Measurements from ENCODE around the gene PRKCA.

Gene PRKCA

GRCh38 chr17:66687570-66688284 is 385.3 kb downstream of the PRKCA start:
- Histone ChIP-seq H3K4me1 (ENCODE audit: low read length) (no peaks in the 10 kb centered on the region), H4K20me1 (ENCODE audit: insufficient read depth, low read length) (no peaks in the 10 kb centered on the region), H3K4me3 (ENCODE audit: low read length) (no peak overlapping the region), H2AFZ (ENCODE audit: low read depth, low read length) (no peak overlapping the region), H3K27me3 (ENCODE audit: low read depth, low read length) (peaks cover 7% of the 10 kb centered on the region), H3K9ac (ENCODE audit: low read length) (no peak overlapping the region), H3K4me2 (ENCODE audit: low read length) (no peak overlapping the region), H3K79me2 (ENCODE audit: low read length) (no peaks in the 10 kb centered on the region), H3K27ac (ENCODE audit: low read length) (no peak overlapping the region), H3K9me3 (ENCODE audit: insufficient read depth, low read length) (no peaks in the 10 kb centered on the region), H3K36me3 (replicated peaks; ENCODE audit: low read depth, low read length) (no peaks in the 10 kb centered on the region)
- TF ChIP-seq EZH2phosphoT487 (IDR thresholded peaks at IDR 0.05; ENCODE audit: low read depth): no peak
- TF ChIP-seq CTCF (IDR thresholded peaks at IDR 0.05; ENCODE audit: low read depth, low read length): no peak

DNA sequence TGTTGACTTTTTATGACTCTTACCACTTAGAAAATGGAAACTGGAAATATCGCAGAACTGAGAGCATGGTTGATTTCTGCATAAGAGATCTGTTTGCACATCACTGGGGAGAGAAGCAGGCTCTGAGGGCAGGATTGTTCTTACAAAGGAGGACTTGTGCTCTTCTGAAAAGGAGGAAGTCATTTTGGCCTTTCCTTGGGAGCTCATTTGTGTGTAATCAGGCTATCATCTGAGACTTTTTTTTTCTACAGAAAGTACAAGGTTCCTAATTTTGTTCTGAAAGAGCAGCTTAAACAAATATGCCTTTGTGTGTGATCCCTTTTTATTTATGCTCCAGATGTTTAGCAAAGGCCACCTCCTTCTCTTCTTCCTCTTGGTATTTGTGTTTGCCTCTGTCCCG is 386.8 kb downstream of the PRKCA start:
- no peaks in the 10 kb centered on the region for H3K9me3 ChIP-seq (ENCODE audit: insufficient read depth, low read length)
- no peak overlapping the region for H3K4me2 ChIP-seq (ENCODE audit: low read length)
- H3K9ac ChIP-seq (ENCODE audit: low read length): no peak overlapping the region
- H3K36me3 ChIP-seq (replicated peaks; ENCODE audit: low read depth, low read length): no peaks in the 10 kb centered on the region
- no peaks in the 10 kb centered on the region for H3K4me1 ChIP-seq (ENCODE audit: low read length)
- H4K20me1 ChIP-seq (ENCODE audit: insufficient read depth, low read length): no peaks in the 10 kb centered on the region
- H3K27ac ChIP-seq (ENCODE audit: low read length): no peak overlapping the region
- H3K4me3 ChIP-seq (ENCODE audit: low read length): no peak overlapping the region
- H3K79me2 ChIP-seq (ENCODE audit: low read length): no peaks in the 10 kb centered on the region
- TF ChIP-seq EZH2phosphoT487 (IDR thresholded peaks at IDR 0.05; ENCODE audit: low read depth) (no peak), CTCF (IDR thresholded peaks at IDR 0.05; ENCODE audit: low read depth, low read length) (no peak)
- H2AFZ ChIP-seq (ENCODE audit: low read depth, low read length): no peak overlapping the region
- peaks cover 7% of the 10 kb centered on the region; the same call in 1 of the 2 replicates for H3K27me3 ChIP-seq (ENCODE audit: low read depth, low read length)

GRCh38 chr17:66690166-66690565 is 387.8 kb downstream of the PRKCA start:
- Histone ChIP-seq H4K20me1 (ENCODE audit: insufficient read depth, low read length) (no peaks in the 10 kb centered on the region), H3K9me3 (ENCODE audit: insufficient read depth, low read length) (no peaks in the 10 kb centered on the region), H3K4me2 (ENCODE audit: low read length) (no peak overlapping the region), H3K36me3 (replicated peaks; ENCODE audit: low read depth, low read length) (no peaks in the 10 kb centered on the region), H3K4me3 (ENCODE audit: low read length) (no peak overlapping the region), H3K9ac (ENCODE audit: low read length) (no peak overlapping the region), H2AFZ (ENCODE audit: low read depth, low read length) (no peak overlapping the region), H3K27me3 (ENCODE audit: low read depth, low read length) (0 out of 2 replicates have a peak, but pooled peaks cover under 1% of the 10 kb centered on the region), H3K27ac (ENCODE audit: low read length) (no peak overlapping the region), H3K79me2 (ENCODE audit: low read length) (no peaks in the 10 kb centered on the region), H3K4me1 (ENCODE audit: low read length) (peaks cover 5% of the 10 kb centered on the region)
- TF ChIP-seq CTCF (IDR thresholded peaks at IDR 0.05; ENCODE audit: low read depth, low read length) (no peak), EZH2phosphoT487 (IDR thresholded peaks at IDR 0.05; ENCODE audit: low read depth) (no peak)

- no peaks in the 10 kb centered on the region for H3K27me3 ChIP-seq (ENCODE audit: low read depth, low read length)
- H3K4me3 ChIP-seq (ENCODE audit: low read length): no peak overlapping the region
- H3K4me1 ChIP-seq (ENCODE audit: low read length): peaks cover 8% of the 10 kb centered on the region
- H3K9me3 ChIP-seq (ENCODE audit: insufficient read depth, low read length): no peaks in the 10 kb centered on the region; the same call in 1 of the 2 replicates
- H3K79me2 ChIP-seq (ENCODE audit: low read length): no peaks in the 10 kb centered on the region
- no peak overlapping the region for H2AFZ ChIP-seq (ENCODE audit: low read depth, low read length)
- no peak overlapping the region for H3K27ac ChIP-seq (ENCODE audit: low read length)
- no peak overlapping the region for H3K4me2 ChIP-seq (ENCODE audit: low read length)
- TF ChIP-seq EZH2phosphoT487 (IDR thresholded peaks at IDR 0.05; ENCODE audit: low read depth): no peak
- H3K9ac ChIP-seq (ENCODE audit: low read length): no peak overlapping the region
- H4K20me1 ChIP-seq (ENCODE audit: insufficient read depth, low read length): no peaks in the 10 kb centered on the region
- no peaks in the 10 kb centered on the region for H3K36me3 ChIP-seq (replicated peaks; ENCODE audit: low read depth, low read length)
These were observed 389.4 kb downstream of the PRKCA start for GRCh38 chr17:66691644-66692420.
